Neural cell (in vitro differentiated cells): ENCODE measurements around the gene RAP1GDS1. TPM values are rescaled to one million over a fixed set of nuclear protein-coding genes. Genes with fewer than 3 reads are reported as not detected.

Source experiments
- H2AFZ ChIP-seq: fragments of 200-600, 300-800 bp; sonication (generic), shearing (Covaris generic); 2 replicates; pipeline ENCODE4 v1.6.0; 2014; ENCODE audit warnings: low read depth, mild to moderate bottlenecking, antibody characterized with exemption, low read length, moderate library complexity
- H3F3A ChIP-seq: fragments of 200-600 bp; shearing (Covaris generic); 2 replicates; pipeline ENCODE4 v1.6.1; 2016; ENCODE audit warnings: mild to moderate bottlenecking, moderate library complexity, mixed read lengths, antibody characterized with exemption, low read length; ENCODE audit not compliant: insufficient read depth, poor library complexity, severe bottlenecking
- H3K27ac ChIP-seq: fragments of 200-600, 300-800 bp; sonication (generic), shearing (Covaris generic); 2 replicates; pipeline ENCODE4 v1.5.1; 2014; ENCODE audit warnings: mild to moderate bottlenecking, low read length, moderate library complexity
- H3K27me3 ChIP-seq: fragments of 300-800, 200-600 bp; sonication (generic), shearing (Covaris generic); 2 replicates; pipeline ENCODE4 v1.6.0; 2014; ENCODE audit warnings: mild to moderate bottlenecking, low read depth, low read length, moderate library complexity; ENCODE audit not compliant: insufficient read depth
- H3K36me3 ChIP-seq: fragments of 300-800, 200-600 bp; sonication (generic), shearing (Covaris generic); 2 replicates; pipeline ENCODE4 v1.5.1; 2014; ENCODE audit warnings: mild to moderate bottlenecking, antibody characterized with exemption, low read length, moderate library complexity; ENCODE audit not compliant: insufficient read depth
- H3K4me2 ChIP-seq: fragments of 300-800, 200-600 bp; sonication (generic), shearing (Covaris generic); 2 replicates; pipeline ENCODE4 v1.6.0; 2014; ENCODE audit warnings: mild to moderate bottlenecking, low read length
- H3K4me3 ChIP-seq: fragments of 300-800, 200-600 bp; sonication (generic), shearing (Covaris generic); 2 replicates; pipeline ENCODE4 v1.5.1; 2014; ENCODE audit warnings: mild to moderate bottlenecking, low read length, moderate library complexity
- H3K79me2 ChIP-seq: fragments of 200-600 bp; shearing (Covaris generic); replicated peaks from 2 replicates; pipeline ENCODE4 v1.6.0; 2014; ENCODE audit warnings: mild to moderate bottlenecking, low read length, moderate library complexity; ENCODE audit not compliant: insufficient read depth
- H3K9ac ChIP-seq: fragments of 300-800, 200-600 bp; sonication (generic), shearing (Covaris generic); 2 replicates; pipeline ENCODE4 v1.6.1; 2016; ENCODE audit warnings: mild to moderate bottlenecking, low read length, mixed read lengths
- H3K9me2 ChIP-seq: fragments of 200-600 bp; shearing (Covaris generic); 2 replicates; pipeline ENCODE4 v1.6.1; 2016; ENCODE audit warnings: mild to moderate bottlenecking, low read length, mixed read lengths; ENCODE audit not compliant: insufficient read depth
- H3K9me3 ChIP-seq: fragments of 200-600, 300-800 bp; sonication (generic), shearing (Covaris generic); 2 replicates; pipeline ENCODE4 v1.6.1; 2016; ENCODE audit warnings: mild to moderate bottlenecking, mixed run types, low read length, moderate library complexity, mixed read lengths
- H4K20me1 ChIP-seq: fragments of 200-600 bp; shearing (Covaris generic); 2 replicates; pipeline ENCODE4 v1.6.1; 2016; ENCODE audit warnings: mild to moderate bottlenecking, mixed run types; ENCODE audit not compliant: insufficient read depth
- CTCF ChIP-seq: fragments of 450-650 bp; IDR thresholded peaks from 2 replicates; pipeline ENCODE4 v1.5.1; 2014; ENCODE audit warnings: antibody characterized with exemption, mild to moderate bottlenecking, moderate library complexity; ENCODE audit not compliant: poor library complexity, severe bottlenecking
- EZH2 ChIP-seq: fragments of 200-600, 300-800 bp; shearing (Covaris generic), sonication (generic); IDR thresholded peaks from 2 replicates; pipeline ENCODE4 v1.6.1; 2014; ENCODE audit warnings: antibody characterized with exemption, low read length, borderline replicate concordance, mild to moderate bottlenecking; ENCODE audit not compliant: insufficient read depth, poor library complexity, severe bottlenecking
- POLR2AphosphoS5 ChIP-seq: IDR thresholded peaks from 2 replicates; pipeline ENCODE4 v1.6.1; 2012
- RAD21 ChIP-seq: fragments of 450-650 bp; conservative IDR thresholded peaks from 2 replicates; pipeline ENCODE4 v1.6.1; 2014; ENCODE audit warnings: antibody characterized with exemption, mild to moderate bottlenecking, moderate library complexity
- REST ChIP-seq: IDR thresholded peaks from 2 replicates; pipeline ENCODE4 v1.6.1; 2012; ENCODE audit warnings: borderline replicate concordance
- SMC3 ChIP-seq: fragments of 450-650 bp; conservative IDR thresholded peaks from 2 replicates; pipeline ENCODE4 v1.6.1; 2014; ENCODE audit warnings: antibody characterized with exemption, mild to moderate bottlenecking, moderate library complexity; ENCODE audit not compliant: poor library complexity
- TAF1 ChIP-seq: IDR thresholded peaks from 2 replicates; pipeline ENCODE4 v1.6.1; 2012; ENCODE audit warnings: low read depth
- polyA plus RNA-seq: library from polyadenylated mRNA; depleted of rRNA; stranded (reverse); fragments of >200 nt; gene quantifications from 2 replicates; pipeline ENCODE4 v1.2.3, GENCODE V29; 2014

The RAP1GDS1 gene
- polyA plus RNA-seq, 1 donor from 2014 or later: 41.1 TPM

- H3K79me2 ChIP-seq: peaks cover 10% of the 10 kb centered on the region
- H3K9me3 ChIP-seq: no peaks in the 10 kb centered on the region
- TF ChIP-seq RAD21: no peak
- TF ChIP-seq SMC3: no peak
- no peak for TF ChIP-seq TAF1
- TF ChIP-seq CTCF: no peak
- TF ChIP-seq REST: no peak
- H4K20me1 ChIP-seq: no peaks in the 10 kb centered on the region
- no peak overlapping the region for H3K4me2 ChIP-seq
- no peak overlapping the region for H3K9ac ChIP-seq
- no peaks in the 10 kb centered on the region for H3K36me3 ChIP-seq
- no peak overlapping the region for H3K4me3 ChIP-seq
- no peaks in the 10 kb centered on the region for H3K9me2 ChIP-seq
- no peak overlapping the region for H3K27ac ChIP-seq
- H3F3A ChIP-seq: no peaks in the 10 kb centered on the region
- H3K27me3 ChIP-seq: no peaks in the 10 kb centered on the region
- H2AFZ ChIP-seq: no peak overlapping the region
These were observed 32.1 kb downstream of the RAP1GDS1 start for GRCh38 chr4:98293104-98293887.

- Histone ChIP-seq H3K9ac (no peak overlapping the region), H3K27ac (no peak overlapping the region)
These were observed 36.8 kb downstream of the RAP1GDS1 start for GRCh38 chr4:98298022-98298421.

More at GRCh38 chr4:98298022-98298421, 36.8 kb downstream of the RAP1GDS1 start:
- no peaks in the 10 kb centered on the region for H3K9me3 ChIP-seq
- no peaks in the 10 kb centered on the region for H3K9me2 ChIP-seq
- no peak overlapping the region for H2AFZ ChIP-seq
- no peak overlapping the region for H3K4me3 ChIP-seq
- no peak for TF ChIP-seq SMC3
- TF ChIP-seq CTCF: no peak
- TF ChIP-seq POLR2AphosphoS5: no peak
- TF ChIP-seq EZH2: no peak
- H3F3A ChIP-seq: no peaks in the 10 kb centered on the region
- H3K79me2 ChIP-seq: peaks cover 2% of the 10 kb centered on the region
- no peaks in the 10 kb centered on the region for H3K36me3 ChIP-seq
- H3K27me3 ChIP-seq: no peaks in the 10 kb centered on the region
- H4K20me1 ChIP-seq: no peaks in the 10 kb centered on the region
- H3K4me2 ChIP-seq: no peak overlapping the region
